Astrocyte of the spinal cord (primary cell): ENCODE results near the gene CSTB.
A peak's percentile ranks its signal among the peaks of the same experiment; 100 is the strongest.

Source experiments
- DNase-seq: peaks from one replicate; pipeline ENCODE4 v3.0.0; 2011; ENCODE audit warnings: low read depth, low spot score
- H3K4me3 ChIP-seq: 2 replicates; pipeline ENCODE4 v1.5.1; 2011; ENCODE audit warnings: low read depth, mild to moderate bottlenecking, low read length, moderate library complexity
- in situ Hi-C: cut with HindIII; loops from 2 replicates; pipeline ENCODE4 v1.10.0; 2017; ENCODE audit warnings: low sequenced_read_pairs
- TF ChIP-seq, protein P1 (sequence below): IDR thresholded peaks from 2 replicates; pipeline ENCODE4 v1.5.1; 2012; ENCODE audit warnings: low read depth, mild to moderate bottlenecking, low read length, inconsistent platforms

CSTB gene

GRCh38 chr21:43745772-43746517 is 30.2 kb downstream of the CSTB start:
- TF ChIP-seq, protein P1, sequence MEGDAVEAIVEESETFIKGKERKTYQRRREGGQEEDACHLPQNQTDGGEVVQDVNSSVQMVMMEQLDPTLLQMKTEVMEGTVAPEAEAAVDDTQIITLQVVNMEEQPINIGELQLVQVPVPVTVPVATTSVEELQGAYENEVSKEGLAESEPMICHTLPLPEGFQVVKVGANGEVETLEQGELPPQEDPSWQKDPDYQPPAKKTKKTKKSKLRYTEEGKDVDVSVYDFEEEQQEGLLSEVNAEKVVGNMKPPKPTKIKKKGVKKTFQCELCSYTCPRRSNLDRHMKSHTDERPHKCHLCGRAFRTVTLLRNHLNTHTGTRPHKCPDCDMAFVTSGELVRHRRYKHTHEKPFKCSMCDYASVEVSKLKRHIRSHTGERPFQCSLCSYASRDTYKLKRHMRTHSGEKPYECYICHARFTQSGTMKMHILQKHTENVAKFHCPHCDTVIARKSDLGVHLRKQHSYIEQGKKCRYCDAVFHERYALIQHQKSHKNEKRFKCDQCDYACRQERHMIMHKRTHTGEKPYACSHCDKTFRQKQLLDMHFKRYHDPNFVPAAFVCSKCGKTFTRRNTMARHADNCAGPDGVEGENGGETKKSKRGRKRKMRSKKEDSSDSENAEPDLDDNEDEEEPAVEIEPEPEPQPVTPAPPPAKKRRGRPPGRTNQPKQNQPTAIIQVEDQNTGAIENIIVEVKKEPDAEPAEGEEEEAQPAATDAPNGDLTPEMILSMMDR, result no peak
- no peak for DNase-seq
- no peak overlapping the region for H3K4me3 ChIP-seq
- in situ Hi-C loops, result no loop called here

DNA sequence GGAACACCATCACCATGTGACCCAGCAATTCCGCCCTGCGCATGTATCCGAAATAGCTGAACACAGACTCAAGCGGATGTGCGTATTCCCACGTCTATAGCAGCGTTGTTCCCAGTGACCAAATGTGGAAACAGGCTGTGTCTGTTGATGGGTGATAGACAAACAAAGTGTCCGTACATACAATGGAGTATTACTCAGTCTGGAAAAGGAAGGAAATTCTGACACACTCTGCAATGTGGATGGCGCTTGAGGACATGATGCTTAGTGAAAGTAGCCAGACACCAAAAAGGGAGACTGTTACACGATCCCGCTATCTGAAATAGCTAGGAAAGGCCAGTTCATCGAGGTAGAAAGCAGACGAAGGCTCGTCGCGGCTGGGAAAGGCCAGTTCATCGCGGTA is 31.4 kb downstream of the CSTB start:
- H3K4me3 ChIP-seq, result no peak overlapping the region
- in situ Hi-C loops, result no loop called here
- DNase-seq, result no peak
- TF ChIP-seq, protein P1, result no peak

- DNase-seq, result no peak
- TF ChIP-seq, protein P1, result no peak
- in situ Hi-C loops, result no loop called here
- H3K4me3 ChIP-seq, result no peak overlapping the region
Observed at GRCh38 chr21:43743947-43744346, 32.2 kb downstream of the CSTB start.

- no peak overlapping the region for H3K4me3 ChIP-seq
- no peak for DNase-seq
- TF ChIP-seq, protein P1, result no peak
- in situ Hi-C loops, result no loop called here
Observed at GRCh38 chr21:43741423-43742096, 34.5 kb downstream of the CSTB start.

GRCh38 chr21:43740497-43741156 is 35.5 kb downstream of the CSTB start:
- DNase-seq, result peak; percentile 17
- no peak overlapping the region for H3K4me3 ChIP-seq
- in situ Hi-C loops, result no loop called here
- TF ChIP-seq, protein P1, result no peak

- DNase-seq, result no peak
- H3K4me3 ChIP-seq, result no peak overlapping the region
- in situ Hi-C loops, result no loop called here
- TF ChIP-seq, protein P1, result no peak
Observed at GRCh38 chr21:43739621-43740435, 36.3 kb downstream of the CSTB start.
